HG02852 (cell line): ENCODE results near the gene PACSIN2.

Experiments
- ATAC-seq: cut with Tn5 transposase; IDR thresholded peaks from one replicate; pipeline ENCODE4 v1.9.1; 2021; ENCODE audit warnings: mild to moderate bottlenecking, moderate library complexity; ENCODE audit not compliant: unreplicated experiment

PACSIN2 gene

DNA sequence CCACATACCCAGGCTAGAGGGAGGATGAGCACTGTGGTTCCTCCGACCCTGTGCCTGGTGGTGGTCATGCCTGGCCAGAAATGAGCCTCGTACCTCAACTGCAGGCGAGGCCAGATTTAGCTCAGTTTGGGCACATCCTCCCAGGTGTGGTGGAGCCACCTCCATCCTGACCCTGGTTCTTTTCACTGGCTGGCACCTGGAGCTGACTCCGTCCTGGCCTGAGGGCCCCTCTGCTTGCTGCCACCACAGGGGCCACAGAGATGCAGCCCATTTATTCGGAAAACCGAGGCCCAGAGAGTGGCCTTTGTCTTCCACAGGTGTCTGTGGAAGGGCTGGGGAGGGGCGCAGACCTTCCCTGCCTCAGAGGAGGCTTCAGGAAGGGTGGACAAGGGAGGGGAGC, 148.8 kb downstream of the PACSIN2 start:
- ATAC-seq: no peak

DNA sequence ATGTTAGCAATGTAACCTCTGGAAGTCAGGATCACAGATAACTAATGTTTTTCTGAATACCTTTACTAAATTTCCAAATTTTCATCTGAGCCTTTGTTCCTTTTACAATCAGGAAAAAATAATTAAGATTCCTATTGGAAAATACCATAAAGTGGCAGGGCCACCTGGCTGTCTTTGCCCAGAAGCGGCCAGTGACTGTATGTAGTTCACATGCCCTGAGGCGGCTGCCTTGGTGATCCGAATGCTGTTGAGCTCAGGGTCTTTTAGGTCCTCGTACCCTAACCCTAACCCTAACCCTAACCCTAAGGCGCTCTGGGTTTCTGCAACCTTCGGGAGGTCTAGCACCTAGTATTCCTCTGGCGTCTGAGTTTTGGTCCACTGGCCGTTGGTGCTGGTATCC, 149.4 kb downstream of the PACSIN2 start:
- ATAC-seq: no peak

- ATAC-seq: no peak
Observed at GRCh38 chr22:42863349-42863961, 151.5 kb downstream of the PACSIN2 start.

- ATAC-seq: no peak
Observed at GRCh38 chr22:42862045-42862734, 152.8 kb downstream of the PACSIN2 start.

GRCh38 chr22:42860968-42861367, 154.0 kb downstream of the PACSIN2 start:
- no peak for ATAC-seq

DNA sequence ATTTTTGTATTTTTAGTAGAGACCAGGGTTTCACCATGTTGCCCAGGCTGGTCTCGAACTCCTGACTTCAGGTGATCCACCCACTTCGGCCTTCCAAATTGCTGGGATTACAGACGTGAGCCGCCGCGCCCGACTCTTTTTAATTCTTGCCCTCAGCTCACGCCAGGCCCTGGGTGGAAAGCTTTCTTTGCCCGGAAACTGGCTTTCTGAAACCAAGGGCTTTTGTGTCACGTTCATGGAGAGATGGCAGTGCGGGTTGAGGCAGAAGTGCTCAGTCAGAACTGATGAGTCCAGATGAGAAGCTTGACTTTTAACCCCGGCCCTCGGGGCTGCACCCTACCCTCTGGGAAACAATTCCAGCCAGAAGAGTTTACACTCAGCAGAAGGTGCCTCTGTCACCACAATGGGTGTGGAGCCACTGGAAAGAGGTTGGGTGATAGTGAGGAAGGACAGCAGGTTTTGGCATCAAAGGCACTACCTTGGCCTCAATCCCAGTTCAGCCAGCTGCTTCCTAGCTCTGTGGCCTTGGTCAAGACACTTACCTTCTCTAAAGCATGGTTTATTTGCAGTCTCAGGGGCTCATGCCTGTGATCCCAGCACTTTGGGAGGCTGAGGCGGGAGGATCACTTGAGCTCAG, 157.0 kb downstream of the PACSIN2 start:
- ATAC-seq: no peak

DNA sequence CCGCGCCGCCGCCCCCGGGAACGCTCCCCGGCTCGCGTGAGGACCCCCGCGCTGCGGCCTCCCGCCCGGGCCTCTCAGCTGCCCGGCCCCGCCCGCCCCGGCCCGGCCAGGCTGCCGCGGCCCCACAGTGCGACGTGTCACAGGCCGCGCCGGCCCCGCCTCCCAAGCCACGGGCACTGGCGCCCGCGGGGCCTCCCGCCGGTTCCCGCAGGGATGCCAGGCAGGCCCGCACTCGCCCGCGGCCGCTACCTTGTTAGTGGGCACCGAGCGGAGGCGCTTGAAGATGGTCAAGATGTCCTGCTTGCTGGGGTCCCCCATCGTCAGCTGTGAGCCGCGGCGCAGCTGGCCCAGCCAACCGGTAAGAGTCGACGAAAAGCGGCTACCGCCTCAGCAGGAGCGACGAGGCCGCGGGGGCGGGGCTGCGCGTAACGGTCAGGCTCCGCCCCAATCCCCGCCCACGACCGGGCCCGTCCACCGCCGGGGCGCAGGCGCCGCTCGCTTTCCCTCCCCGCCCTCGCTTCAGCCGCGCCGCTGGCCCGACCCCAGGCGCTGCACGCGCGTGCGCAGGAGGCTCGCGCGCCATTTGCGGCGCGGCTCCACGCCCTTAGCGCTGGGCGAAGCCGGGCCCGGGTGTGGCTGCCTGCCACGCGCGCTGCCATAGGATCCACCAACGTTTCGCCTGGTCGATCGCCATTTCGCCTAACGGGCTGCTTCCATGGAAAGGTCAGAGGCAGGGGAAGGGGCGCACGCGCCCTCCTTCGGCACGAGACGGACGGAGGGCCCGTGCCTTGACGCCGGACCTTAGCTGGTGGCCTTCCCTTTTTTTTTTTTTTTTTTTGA, 157.9 kb downstream of the PACSIN2 start, which contains the start of gene ARFGAP3:
ARFGAP3 (minus strand) TSS at position 409 of the 840 bp plus-strand sequence; CDS start at position 318, 91 bp downstream.
- peak; percentile 73 for ATAC-seq

DNA sequence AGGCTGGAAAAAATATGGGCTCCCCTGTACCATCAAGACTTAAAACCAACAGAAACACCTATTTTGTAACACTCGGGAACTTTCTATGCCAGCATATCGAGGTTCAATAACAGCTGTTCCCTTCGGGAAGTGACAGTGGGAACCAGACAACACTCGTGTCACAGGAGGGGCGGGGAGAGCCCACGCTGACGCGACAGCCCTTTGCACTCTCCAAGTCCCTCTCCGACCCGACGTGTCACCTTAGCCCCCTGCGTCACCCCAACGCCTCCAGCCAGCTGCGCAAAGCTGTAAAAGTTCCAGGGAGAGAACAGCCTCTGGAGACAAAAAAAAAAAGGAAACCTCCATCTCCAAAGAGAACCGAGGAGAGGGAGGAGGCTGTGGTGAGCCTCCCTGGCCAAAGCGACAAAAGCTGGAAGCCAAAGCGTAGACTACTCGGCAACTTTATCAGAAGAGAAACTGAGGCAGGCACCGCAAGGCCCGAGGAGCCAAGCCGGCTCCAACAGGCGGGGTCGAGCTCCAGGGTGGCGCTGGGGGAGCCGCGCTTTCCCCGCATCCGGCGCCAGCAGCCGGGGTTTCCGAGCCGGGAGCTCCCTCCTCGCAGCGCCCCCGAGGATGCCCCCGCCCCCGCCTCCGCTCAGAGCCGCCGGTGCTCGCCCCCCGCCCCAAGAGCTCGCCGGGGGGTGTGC, 158.6 kb downstream of the PACSIN2 start:
- ATAC-seq: peak; percentile 32

DNA sequence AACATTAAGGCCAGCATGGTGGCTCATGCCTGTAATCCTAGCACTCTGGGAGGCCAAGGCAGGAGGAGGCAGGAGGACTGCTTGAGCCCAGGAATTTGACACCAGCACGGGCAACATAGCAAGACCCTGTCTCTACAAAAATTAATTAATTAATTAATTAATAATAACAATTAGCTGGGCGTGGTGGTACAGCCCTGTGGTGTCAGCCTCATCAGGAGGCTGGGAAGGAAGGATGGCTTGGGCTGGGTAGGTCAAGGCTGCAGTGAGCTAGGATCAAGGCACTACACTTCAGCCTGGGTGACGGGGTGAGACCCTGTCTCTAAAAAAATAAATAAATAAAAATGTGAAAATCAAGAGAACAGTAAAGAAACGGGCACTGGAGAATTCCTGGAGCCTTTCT, 159.2 kb downstream of the PACSIN2 start:
- ATAC-seq: no peak

DNA sequence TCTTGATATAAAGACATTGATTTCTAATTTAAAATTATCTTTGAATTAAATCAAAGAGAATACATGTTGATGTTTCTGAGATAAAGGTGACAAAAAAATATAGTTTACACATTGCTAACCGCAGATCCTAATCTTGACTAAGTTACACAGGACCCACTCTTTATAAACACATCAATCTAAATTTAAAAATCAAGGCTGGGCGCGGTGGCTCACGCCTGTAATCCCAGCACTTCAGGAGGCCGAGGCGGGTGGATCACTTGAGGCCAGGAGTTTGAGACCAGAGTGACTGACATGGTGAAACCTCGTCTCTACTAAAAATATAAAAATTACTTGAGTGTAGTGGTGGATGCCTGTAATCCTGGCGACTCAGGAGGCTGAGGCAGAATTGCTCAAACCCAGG, 159.7 kb downstream of the PACSIN2 start:
- ATAC-seq: no peak

DNA sequence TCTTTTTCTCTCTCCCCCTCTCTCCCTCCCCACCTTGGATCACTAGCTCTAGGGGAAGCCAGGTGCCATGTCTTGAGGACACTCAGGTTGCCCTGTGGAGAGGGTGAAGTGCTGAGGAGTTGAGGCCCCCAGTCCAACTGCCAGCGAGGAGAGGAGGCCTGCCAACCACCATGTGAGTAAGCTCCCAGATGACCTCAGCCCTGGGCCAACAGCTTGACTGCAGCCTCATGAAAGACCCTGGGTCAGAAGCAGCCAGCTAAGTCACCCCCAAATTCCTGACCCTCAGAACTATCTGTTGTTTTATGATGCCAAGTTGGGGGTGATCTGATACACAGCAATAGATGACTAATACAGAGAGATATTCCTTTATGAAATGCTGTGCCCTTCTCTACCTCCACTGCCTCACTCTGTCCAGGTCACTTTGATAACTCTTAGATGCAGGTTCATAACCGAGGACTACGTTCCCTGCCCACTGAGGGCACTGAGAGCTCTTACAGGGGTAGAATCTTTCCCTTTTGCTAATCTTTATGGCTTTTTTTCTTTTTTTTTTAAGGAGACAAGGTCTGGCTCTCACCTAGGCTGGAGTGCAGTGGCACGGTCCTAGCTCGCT, 165.9 kb downstream of the PACSIN2 start:
- ATAC-seq: no peak

DNA sequence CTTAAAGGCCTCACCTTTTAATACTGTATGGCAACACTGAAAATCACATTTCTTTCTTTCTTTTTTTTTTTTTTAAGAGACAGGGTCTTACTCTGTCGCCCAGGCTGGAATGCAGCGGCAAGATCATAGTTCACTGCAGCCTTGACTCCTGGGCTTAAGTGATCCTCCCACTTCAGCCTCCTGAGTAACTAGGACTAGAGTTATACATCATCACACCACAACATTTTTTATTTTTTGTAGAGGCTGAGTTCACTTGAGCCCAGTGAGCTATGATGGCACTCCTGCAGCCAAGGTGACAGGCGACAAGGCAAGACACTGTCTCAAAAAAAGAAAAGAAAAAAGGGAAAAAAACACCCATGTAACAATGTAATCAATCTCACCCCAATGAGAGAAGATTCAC, 167.8 kb downstream of the PACSIN2 start:
- ATAC-seq: no peak

GRCh38 chr22:42844756-42845155, 170.2 kb downstream of the PACSIN2 start:
- no peak for ATAC-seq

- no peak for ATAC-seq
Observed at GRCh38 chr22:42842658-42843370, 172.1 kb downstream of the PACSIN2 start.

- ATAC-seq: no peak
Observed at GRCh38 chr22:42841444-42841843, 173.5 kb downstream of the PACSIN2 start.

GRCh38 chr22:42837556-42837955, 177.4 kb downstream of the PACSIN2 start:
- no peak for ATAC-seq

GRCh38 chr22:42836026-42836425, 178.9 kb downstream of the PACSIN2 start:
- ATAC-seq: no peak

GRCh38 chr22:42834177-42834949, 180.6 kb downstream of the PACSIN2 start:
- no peak for ATAC-seq

- no peak for ATAC-seq
Observed at GRCh38 chr22:42833104-42833503, 181.8 kb downstream of the PACSIN2 start.
